IMR-90 (cell line): Measurements from ENCODE around the gene INO80. TPM values are rescaled to one million over a fixed set of nuclear protein-coding genes. Genes with fewer than 3 reads are reported as not detected.
A peak's percentile ranks its signal among the peaks of the same experiment; 100 is the strongest.

Source experiments
- ATAC-seq: fragments of 200-7000 bp; cut with Tn5 transposase; 2 replicates; pipeline ENCODE4 v1.9.1; 2020; ENCODE audit warnings: low read depth, mild to moderate bottlenecking, moderate library complexity
- BruUV-seq: library from RNA; stranded (reverse); fragments of 400-500 nt; replicated peaks from 2 replicates; lab custom pipeline; 2021; lab: Mats Ljungman, UMichigan
- CTCF ChIA-PET: fragments of 300-600 bp; formaldehyde crosslinking; extraction: SDS; loops from one replicate; lab custom pipeline; 2021; ENCODE audit warnings: antibody characterized with exemption; lab: Yijun Ruan, JAX
- POLR2A ChIA-PET: fragments of 300-600 bp; sonication (Branson Sonifier 250); formaldehyde crosslinking; loops from one replicate; lab custom pipeline; 2022; ENCODE audit warnings: antibody characterized with exemption; ENCODE audit not compliant: unreplicated experiment; lab: Charles Lee
- DNase-seq: peaks from one replicate; pipeline ENCODE4 v3.0.0; 2013
- H2AFZ ChIP-seq: replicated peaks from 2 replicates; pipeline ENCODE3; 2013; ENCODE audit warnings: low read length, mild to moderate bottlenecking; ENCODE audit not compliant: poor library complexity
- H2AK5ac ChIP-seq: 2 replicates; pipeline ENCODE4 v1.6.1; 2013; ENCODE audit warnings: low read depth, low read length, inconsistent platforms
- H2AK9ac ChIP-seq: replicated peaks from 2 replicates; pipeline ENCODE3; 2013; ENCODE audit warnings: mild to moderate bottlenecking, low read depth, low read length, moderate library complexity; ENCODE audit not compliant: poor library complexity
- H2BK120ac ChIP-seq: 2 replicates; pipeline ENCODE4 v1.6.1; 2013; ENCODE audit warnings: low read depth, low read length, inconsistent platforms
- H2BK15ac ChIP-seq: 3 replicates; pipeline ENCODE4 v1.6.1; 2013; ENCODE audit warnings: low read depth, low read length, inconsistent platforms
- H2BK20ac ChIP-seq: 2 replicates; pipeline ENCODE4 v1.6.1; 2013; ENCODE audit warnings: low read depth, mild to moderate bottlenecking, inconsistent platforms, low read length, moderate library complexity
- H2BK5ac ChIP-seq: 2 replicates; pipeline ENCODE4 v1.6.1; 2013; ENCODE audit warnings: mild to moderate bottlenecking, low read depth, low read length, inconsistent platforms; ENCODE audit not compliant: poor library complexity, severe bottlenecking
- H3K14ac ChIP-seq: replicated peaks from 2 replicates; pipeline ENCODE4 v1.6.1; 2013; ENCODE audit warnings: low read depth, low read length, inconsistent platforms
- H3K18ac ChIP-seq: 2 replicates; pipeline ENCODE4 v1.6.1; 2013; ENCODE audit warnings: low read depth, low read length, control low read depth
- H3K23ac ChIP-seq: 2 replicates; pipeline ENCODE4 v1.6.1; 2013; ENCODE audit warnings: low read depth, low read length, inconsistent platforms
- H3K27ac ChIP-seq: 2 replicates; pipeline ENCODE4 v1.5.1; 2013; ENCODE audit warnings: mild to moderate bottlenecking, control low read depth, low read length; ENCODE audit not compliant: insufficient read depth
- H3K27me3 ChIP-seq: 2 replicates; pipeline ENCODE4 v1.6.1; 2013; ENCODE audit warnings: low read length; ENCODE audit not compliant: control insufficient read depth, insufficient read depth
- H3K36me3 ChIP-seq: 2 replicates; pipeline ENCODE4 v1.6.1; 2013; ENCODE audit warnings: low read length, mixed read lengths; ENCODE audit not compliant: control insufficient read depth, insufficient read depth
- H3K4ac ChIP-seq: 2 replicates; pipeline ENCODE4 v1.6.1; 2013; ENCODE audit warnings: low read depth, low read length, inconsistent platforms
- H3K4me1 ChIP-seq: 2 replicates; pipeline ENCODE4 v1.6.1; 2013; ENCODE audit warnings: low read length, mixed read lengths; ENCODE audit not compliant: control insufficient read depth, insufficient read depth
- H3K4me2 ChIP-seq: 2 replicates; pipeline ENCODE4 v1.6.1; 2013; ENCODE audit warnings: low read depth, mild to moderate bottlenecking, control low read depth, low read length, moderate library complexity
- H3K4me3 ChIP-seq: 2 replicates; pipeline ENCODE4 v1.5.1; 2013; ENCODE audit warnings: low read depth, mild to moderate bottlenecking, control low read depth, low read length, moderate library complexity; ENCODE audit not compliant: insufficient read depth
- H3K56ac ChIP-seq: 2 replicates; pipeline ENCODE4 v1.6.1; 2013; ENCODE audit warnings: low read length, inconsistent platforms; ENCODE audit not compliant: insufficient read depth; ENCODE audit errors: extremely low read depth
- H3K79me1 ChIP-seq, 2 experiments: 2 replicates each; pipeline ENCODE4 v1.6.1; 2013; ENCODE audit warnings: low read length in 2 of 2, inconsistent platforms in 1 of 2, low read depth in 1 of 2
- H3K9ac ChIP-seq: 2 replicates; pipeline ENCODE4 v1.6.1; 2013; ENCODE audit warnings: low read depth, low read length, control low read depth
- H3K9me1 ChIP-seq: 2 replicates; pipeline ENCODE4 v1.6.1; 2013; ENCODE audit warnings: low read length, inconsistent platforms; ENCODE audit not compliant: insufficient read depth
- H3K9me3 ChIP-seq: 2 replicates; pipeline ENCODE4 v1.6.1; 2013; ENCODE audit warnings: low read length; ENCODE audit not compliant: control insufficient read depth, insufficient read depth
- H4K20me1 ChIP-seq: 2 replicates; pipeline ENCODE4 v1.6.1; 2013; ENCODE audit warnings: low read length, inconsistent platforms; ENCODE audit not compliant: insufficient read depth
- H4K5ac ChIP-seq: 2 replicates; pipeline ENCODE4 v1.6.1; 2013; ENCODE audit warnings: mild to moderate bottlenecking, low read depth, low read length, control low read depth
- H4K8ac ChIP-seq, 2 experiments: 2 replicates each; pipeline ENCODE4 v1.6.1; 2013; ENCODE audit warnings: low read depth in 2 of 2, low read length in 2 of 2, control low read depth in 1 of 2, inconsistent platforms in 1 of 2
- H4K91ac ChIP-seq: 2 replicates; pipeline ENCODE4 v1.6.1; 2013; ENCODE audit warnings: low read depth, low read length, inconsistent platforms; ENCODE audit not compliant: insufficient read depth
- CEBPB ChIP-seq: IDR thresholded peaks from 2 replicates; pipeline ENCODE4 v1.6.1; 2012; ENCODE audit warnings: low read depth, low read length, improper control_type of control experiment
- MAFK ChIP-seq: IDR thresholded peaks from 2 replicates; pipeline ENCODE4 v1.6.1; 2012; ENCODE audit warnings: low read depth, low read length, improper control_type of control experiment
- WGBS, 2 experiments: methylation state at CpG; one replicate each; pipeline versions ENCODE4 v1.1.5 to v1.1.7; 2013; ENCODE audit warnings: missing lambda C conversion rate in 2 of 2; ENCODE audit not compliant: insufficient read length in 1 of 2; ENCODE audit errors: extremely low coverage in 2 of 2; 5-methylcytosine and 5-hydroxymethylcytosine counted together
- dilution Hi-C: fragments of 300-500 bp; cut with HindIII; formaldehyde crosslinking; loops from one replicate; pipeline ENCODE4 v1.14.3; 2018; ENCODE audit warnings: low sequenced_read_pairs; ENCODE audit not compliant: unreplicated experiment
- in situ Hi-C: fragments of 300-500 bp; cut with MboI; formaldehyde crosslinking; loops from 3 replicates; pipeline ENCODE4 v1.14.3; 2019; ENCODE audit warnings: low sequenced_read_pairs, inconsistent platforms, mixed read lengths
- intact Hi-C: fragments of 100-400 bp; cut with micrococcal nuclease; formaldehyde crosslinking; loops from 2 replicates; pipeline ENCODE4 v1.10.0; 2022
- polyA plus RNA-seq, 3 experiments: library from polyadenylated mRNA; depleted of rRNA; stranded (reverse); fragments of >200 nt; gene quantifications; 2 replicates each; pipeline ENCODE4 v1.2.3, GENCODE V29; 2012; ENCODE audit warnings: low replicate concordance in 1 of 3
- total RNA-seq: library from RNA; depleted of rRNA; stranded (reverse); fragments of >200 nt; gene quantifications from 2 replicates; pipeline ENCODE4 v1.2.3, GENCODE V29; 2012

INO80 gene
- total and polyA plus RNA-seq, 2 of the 4 experiments (the other 2 are of a cell fraction): 6.0 to 13.3 TPM

DNA sequence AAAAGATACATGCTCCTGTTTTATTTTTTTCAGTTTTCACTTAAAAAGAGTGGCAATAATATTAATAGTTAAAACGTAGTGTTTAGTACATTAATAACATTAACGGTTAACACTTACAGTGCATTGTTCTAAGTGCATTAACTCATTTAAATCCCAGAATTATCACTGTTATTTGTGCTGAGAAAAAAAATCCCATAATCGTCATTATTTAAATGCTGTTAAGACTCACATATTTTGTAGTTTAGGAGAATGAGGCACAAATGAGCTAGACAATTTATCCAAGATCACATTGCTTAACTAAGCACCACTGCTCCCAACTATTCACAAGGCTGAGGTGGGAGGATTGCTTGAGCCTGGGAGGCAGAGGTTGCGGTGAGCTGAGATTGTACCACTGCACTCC lies 127.9 kb downstream of the INO80 start:
- Histone ChIP-seq H2BK120ac (peak overlapping the region; percentile 44; the same call in 1 of the 2 replicates), H3K27me3 (no peaks in the 10 kb centered on the region), H3K9me1 (peaks cover 11% of the 10 kb centered on the region), H4K8ac (peak overlapping the region in 1 of 2 experiments; percentile 25; a peak in 1 of 4 replicates), H3K79me1 (peaks cover 33 to 74% of the 10 kb centered on the region in 2 experiments; a peak in 3 of 4 replicates), H2BK20ac (0 out of 2 replicates have a peak overlapping the region, but pooled peaks have one; percentile 50), H3K9ac (no peak overlapping the region), H2AK9ac (no peak overlapping the region), H2AK5ac (peak overlapping the region; percentile 75; the same call in 1 of the 2 replicates), H3K23ac (no peak overlapping the region), H3K14ac (no peak overlapping the region), H3K4me3 (no peak overlapping the region), H3K4ac (peak overlapping the region; percentile 53; the same call in 1 of the 2 replicates), H2BK5ac (peak overlapping the region; percentile 21), H3K4me2 (no peak overlapping the region), H3K56ac (no peak overlapping the region), H3K18ac (no peak overlapping the region), H2BK15ac (peak overlapping the region; percentile 53; the same call in 1 of the 3 replicates), H4K91ac (no peak overlapping the region; the same call in 1 of the 2 replicates), H3K36me3 (peaks cover 27% of the 10 kb centered on the region), H3K4me1 (peaks cover 35% of the 10 kb centered on the region), H3K9me3 (no peaks in the 10 kb centered on the region), H2AFZ (no peak overlapping the region), H4K20me1 (no peaks in the 10 kb centered on the region; the same call in 1 of the 2 replicates), H4K5ac (no peak overlapping the region), H3K27ac (no peak overlapping the region)
- in situ Hi-C loops (no loop called here), dilution Hi-C loops (no loop called here), intact Hi-C loops (no loop called here)
- ChIA-PET CTCF (no interaction called here), POLR2A (no interaction called here)
- no peak for DNase-seq
- no peak for TF ChIP-seq CEBPB
- 0 out of 2 replicates have a peak, but pooled peaks have one; percentile 35 for TF ChIP-seq MAFK
- WGBS, 2 experiments: no CpG with 5 or more reads among the region's 4 CpGs
- ATAC-seq: no peak
- BruUV-seq: no TSS peak
